Sigmoid colon (tissue), 4 donors: ENCODE results near the gene ZNF831.

Experiments
- CTCF ChIP-seq, 4 experiments: fragments of 450-650 bp in 3 of 4; fragments of 200-600 bp in 1 of 4; IDR thresholded peaks; one replicate each; pipeline ENCODE4 v1.5.1; 2016 to 2019; ENCODE audit warnings: antibody characterized with exemption in 4 of 4, mild to moderate bottlenecking in 3 of 4, moderate library complexity in 2 of 4
- EP300 ChIP-seq, 4 donors: sonication (generic); formaldehyde crosslinking; IDR thresholded peaks; one replicate each; pipeline ENCODE4 v1.6.1; 2017; ENCODE audit warnings: antibody characterized with exemption in 4 of 4
- POLR2A ChIP-seq, 2 donors: fragments of 450-650 bp; IDR thresholded peaks; one replicate each; pipeline ENCODE4 v1.6.1; 2016; ENCODE audit warnings: antibody characterized with exemption in 2 of 2, mild to moderate bottlenecking in 2 of 2, moderate library complexity in 2 of 2
- POLR2AphosphoS5 ChIP-seq, 4 donors: sonication (generic); formaldehyde crosslinking; IDR thresholded peaks; one replicate each; pipeline ENCODE4 v1.6.1; 2017; ENCODE audit warnings: antibody characterized with exemption in 4 of 4

- TF ChIP-seq CTCF (IDR thresholded peaks at IDR 0.05), result no peak
- no peak for TF ChIP-seq EP300 (IDR thresholded peaks at IDR 0.05)
- no peak for TF ChIP-seq POLR2A (IDR thresholded peaks at IDR 0.05)
- TF ChIP-seq POLR2AphosphoS5 (IDR thresholded peaks at IDR 0.05), result no peak
Measured at GRCh38 chr20:59148701-59149493, 14.7 kb upstream of the ZNF831 start.
